Esophagus muscularis mucosa (tissue), 4 donors: ENCODE measurements around the gene GRK5.

Experiments
- EP300 ChIP-seq: sonication (generic); formaldehyde crosslinking; IDR thresholded peaks from one replicate; pipeline ENCODE4 v1.6.1; 2017; ENCODE audit warnings: antibody characterized with exemption
- POLR2A ChIP-seq: fragments of 450-650 bp; IDR thresholded peaks from one replicate; pipeline ENCODE4 v1.6.1; 2017; ENCODE audit warnings: antibody characterized with exemption, moderate library complexity, mild to moderate bottlenecking, low read depth
- POLR2AphosphoS5 ChIP-seq, 2 donors: sonication (generic); formaldehyde crosslinking; IDR thresholded peaks; one replicate each; pipeline ENCODE4 v1.6.1; 2017; ENCODE audit warnings: antibody characterized with exemption in 2 of 2
- TF ChIP-seq, protein P1 (sequence below), 3 experiments: fragments of 200-600 bp in 2 of 3; fragments of 450-650 bp in 1 of 3; sonication (generic) in 2 of 3; IDR thresholded peaks; one replicate each; pipeline ENCODE4 v1.5.1; 2017 to 2019; ENCODE audit warnings: antibody characterized with exemption in 3 of 3, mild to moderate bottlenecking in 2 of 3, moderate library complexity in 1 of 3

DNA sequence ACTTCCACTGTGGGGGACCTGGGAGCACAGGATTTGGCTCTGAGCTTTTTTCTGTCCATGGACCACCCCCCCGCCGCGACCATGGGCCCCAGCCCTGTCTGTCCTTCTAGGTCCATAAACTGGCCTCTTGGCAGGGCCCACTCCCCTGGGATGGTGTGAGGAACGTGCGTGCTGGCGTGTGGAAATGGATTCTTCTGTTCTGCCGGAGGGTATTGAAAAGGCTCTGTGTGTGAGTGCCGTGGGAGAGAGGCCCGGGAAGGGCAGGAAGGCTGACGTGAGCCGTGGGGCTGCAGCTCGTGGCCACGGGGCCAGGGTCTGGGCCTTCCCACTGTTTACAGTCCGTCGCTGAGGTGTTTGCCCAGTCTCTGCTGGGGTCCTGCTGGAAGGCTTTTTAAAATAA is 123.7 kb downstream of the GRK5 start:
- no peak for TF ChIP-seq EP300
- TF ChIP-seq, protein P1, sequence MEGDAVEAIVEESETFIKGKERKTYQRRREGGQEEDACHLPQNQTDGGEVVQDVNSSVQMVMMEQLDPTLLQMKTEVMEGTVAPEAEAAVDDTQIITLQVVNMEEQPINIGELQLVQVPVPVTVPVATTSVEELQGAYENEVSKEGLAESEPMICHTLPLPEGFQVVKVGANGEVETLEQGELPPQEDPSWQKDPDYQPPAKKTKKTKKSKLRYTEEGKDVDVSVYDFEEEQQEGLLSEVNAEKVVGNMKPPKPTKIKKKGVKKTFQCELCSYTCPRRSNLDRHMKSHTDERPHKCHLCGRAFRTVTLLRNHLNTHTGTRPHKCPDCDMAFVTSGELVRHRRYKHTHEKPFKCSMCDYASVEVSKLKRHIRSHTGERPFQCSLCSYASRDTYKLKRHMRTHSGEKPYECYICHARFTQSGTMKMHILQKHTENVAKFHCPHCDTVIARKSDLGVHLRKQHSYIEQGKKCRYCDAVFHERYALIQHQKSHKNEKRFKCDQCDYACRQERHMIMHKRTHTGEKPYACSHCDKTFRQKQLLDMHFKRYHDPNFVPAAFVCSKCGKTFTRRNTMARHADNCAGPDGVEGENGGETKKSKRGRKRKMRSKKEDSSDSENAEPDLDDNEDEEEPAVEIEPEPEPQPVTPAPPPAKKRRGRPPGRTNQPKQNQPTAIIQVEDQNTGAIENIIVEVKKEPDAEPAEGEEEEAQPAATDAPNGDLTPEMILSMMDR (IDR thresholded peaks at IDR 0.05), result no peak
- TF ChIP-seq POLR2AphosphoS5 (IDR thresholded peaks at IDR 0.05), result no peak
- TF ChIP-seq POLR2A, result no peak
